H1 (cell line): ENCODE results near the gene CACNB4. TPM values are rescaled to one million over a fixed set of nuclear protein-coding genes. Genes with fewer than 3 reads are reported as not detected.

Source experiments
- CTCF ChIA-PET: fragments of 300-600 bp; sonication (Branson Sonifier 250); formaldehyde crosslinking; loops from one replicate; lab custom pipeline; 2021; ENCODE audit not compliant: partially characterized antibody; lab: Charles Lee
- POLR2A ChIA-PET: fragments of 300-600 bp; sonication (Branson Sonifier 250); formaldehyde crosslinking; loops from one replicate; lab custom pipeline; 2021; ENCODE audit warnings: inconsistent platforms; ENCODE audit not compliant: partially characterized antibody; lab: Charles Lee
- DNase-seq, 2 experiments: peaks; one replicate each; pipeline versions ENCODE4 v3.0.0 to v3.0.0-alpha.2; 2010 to 2022; ENCODE audit warnings: low spot score in 2 of 2, low read depth in 1 of 2, mixed read lengths in 1 of 2
- FAIRE-seq: peaks from 2 replicates; lab custom pipeline; 2011; peaks lifted over from hg19 to GRCh38; lab: Jason Lieb, UNC
- H2AFZ ChIP-seq: 2 replicates; pipeline ENCODE4 v1.8.1; 2012; ENCODE audit warnings: low read length, inconsistent platforms
- H2AK5ac ChIP-seq: 2 replicates; pipeline ENCODE4 v1.6.1; 2013; ENCODE audit warnings: low read depth, low read length
- H2BK120ac ChIP-seq: replicated peaks from 2 replicates; pipeline ENCODE3; 2013; ENCODE audit warnings: low read depth, low read length, inconsistent platforms
- H2BK12ac ChIP-seq: 2 replicates; pipeline ENCODE4 v1.6.1; 2013; ENCODE audit warnings: low read depth, low read length
- H2BK15ac ChIP-seq: 2 replicates; pipeline ENCODE4 v1.6.1; 2013; ENCODE audit warnings: low read length
- H2BK20ac ChIP-seq: 2 replicates; pipeline ENCODE4 v1.6.1; 2013; ENCODE audit warnings: low read length
- H2BK5ac ChIP-seq: 2 replicates; pipeline ENCODE4 v1.6.1; 2013; ENCODE audit warnings: low read depth, low read length
- H3K14ac ChIP-seq: 2 replicates; pipeline ENCODE4 v1.6.1; 2013; ENCODE audit warnings: inconsistent platforms; ENCODE audit not compliant: insufficient read length
- H3K18ac ChIP-seq: 2 replicates; pipeline ENCODE4 v1.6.1; 2013; ENCODE audit warnings: low read length; ENCODE audit errors: extremely low read depth
- H3K23ac ChIP-seq: 2 replicates; pipeline ENCODE4 v1.6.1; 2013; ENCODE audit warnings: inconsistent platforms; ENCODE audit not compliant: insufficient read length
- H3K23me2 ChIP-seq: 2 replicates; pipeline ENCODE4 v1.6.1; 2013; ENCODE audit warnings: low read depth, low read length
- H3K27ac ChIP-seq: 2 replicates; pipeline ENCODE4 v1.6.1; 2011; ENCODE audit warnings: low read depth, low read length, inconsistent platforms
- H3K27me3 ChIP-seq, 4 experiments: replicated peaks in 1 of 4; 1 replicate in 1 of 4; 2 replicates in 3 of 4; pipeline versions ENCODE4 v1.6.1 to v1.8.1; 2011 to 2013; ENCODE audit warnings: low read length in 3 of 4, mild to moderate bottlenecking in 3 of 4, inconsistent platforms in 2 of 4, mixed read lengths in 2 of 4, moderate library complexity in 1 of 4; ENCODE audit not compliant: control insufficient read depth in 3 of 4, insufficient read depth in 3 of 4; ENCODE audit errors: extremely low read depth in 1 of 4
- H3K36me3 ChIP-seq, 4 experiments: 2 replicates each; pipeline versions ENCODE4 v1.6.1 to v1.8.1; 2011 to 2013; ENCODE audit warnings: mild to moderate bottlenecking in 4 of 4, low read length in 3 of 4, moderate library complexity in 2 of 4, control low read depth in 1 of 4, inconsistent platforms in 1 of 4; ENCODE audit not compliant: insufficient read depth in 4 of 4, control insufficient read depth in 2 of 4
- H3K4ac ChIP-seq: replicated peaks from 2 replicates; pipeline ENCODE3; 2013; ENCODE audit warnings: low read length, low read depth, mixed read lengths, inconsistent platforms; ENCODE audit not compliant: insufficient read length
- H3K4me1 ChIP-seq, 4 experiments: replicated peaks in 1 of 4; 1 replicate in 1 of 4; 2 replicates in 3 of 4; pipeline versions ENCODE4 v1.6.1 to v1.8.1; 2011 to 2013; ENCODE audit warnings: low read length in 3 of 4, inconsistent platforms in 2 of 4, mixed read lengths in 1 of 4; ENCODE audit not compliant: insufficient read depth in 4 of 4, control insufficient read depth in 3 of 4
- H3K4me2 ChIP-seq, 2 experiments: 2 replicates each; pipeline versions ENCODE4 v1.6.1 to v1.8.1; 2011 to 2013; ENCODE audit warnings: low read depth in 2 of 2, low read length in 2 of 2, control low read depth in 1 of 2, inconsistent platforms in 1 of 2, mild to moderate bottlenecking in 1 of 2; ENCODE audit not compliant: insufficient read depth in 1 of 2
- H3K4me3 ChIP-seq, 4 experiments: fragments of 200-600, 300-600 bp in 1 of 4; sonication (generic), shearing (Covaris generic), sonication (Bioruptor Twin) in 1 of 4; 2 replicates each; pipeline versions ENCODE4 v1.5.1 to v1.8.1; 2011 to 2016; ENCODE audit warnings: low read length in 4 of 4, low read depth in 3 of 4, control low read depth in 2 of 4, inconsistent platforms in 2 of 4, mild to moderate bottlenecking in 2 of 4, mixed read lengths in 1 of 4, moderate library complexity in 1 of 4; ENCODE audit not compliant: insufficient read depth in 2 of 4; ENCODE audit errors: extremely low read depth in 1 of 4
- H3K56ac ChIP-seq: replicated peaks from 2 replicates; pipeline ENCODE3; 2013; ENCODE audit warnings: low read depth, mild to moderate bottlenecking, mixed read lengths, low read length, inconsistent platforms; ENCODE audit not compliant: insufficient read length
- H3K79me1 ChIP-seq: 2 replicates; pipeline ENCODE4 v1.6.1; 2013; ENCODE audit warnings: low read depth, low read length, control low read depth
- H3K79me2 ChIP-seq, 2 experiments: 2 replicates each; pipeline versions ENCODE4 v1.6.1 to v1.8.1; 2012 to 2013; ENCODE audit warnings: low read length in 2 of 2, mild to moderate bottlenecking in 2 of 2, inconsistent platforms in 1 of 2; ENCODE audit not compliant: insufficient read depth in 2 of 2, control insufficient read depth in 1 of 2
- H3K9ac ChIP-seq, 4 experiments: replicated peaks in 1 of 4; 1 replicate in 1 of 4; 2 replicates in 3 of 4; pipeline versions ENCODE4 v1.6.1 to v1.8.1; 2011 to 2013; ENCODE audit warnings: low read depth in 3 of 4, low read length in 3 of 4, control low read depth in 2 of 4, mild to moderate bottlenecking in 2 of 4, moderate library complexity in 2 of 4, inconsistent platforms in 1 of 4; ENCODE audit errors: extremely low read depth in 1 of 4
- H3K9me3 ChIP-seq, 2 experiments: 2 replicates each; pipeline versions ENCODE4 v1.6.1 to v1.8.1; 2012 to 2013; ENCODE audit warnings: mild to moderate bottlenecking in 2 of 2, moderate library complexity in 2 of 2, control low read depth in 1 of 2, inconsistent platforms in 1 of 2, low read depth in 1 of 2, low read length in 1 of 2, mixed read lengths in 1 of 2; ENCODE audit not compliant: insufficient read depth in 2 of 2
- H4K20me1 ChIP-seq, 2 experiments: replicated peaks in 1 of 2; 2 replicates each; pipeline versions ENCODE3 to v1.8.1; 2011 to 2013; ENCODE audit warnings: inconsistent platforms in 2 of 2, low read length in 2 of 2, mild to moderate bottlenecking in 1 of 2; ENCODE audit not compliant: insufficient read depth in 2 of 2, control insufficient read depth in 1 of 2
- H4K5ac ChIP-seq: 2 replicates; pipeline ENCODE4 v1.6.1; 2013; ENCODE audit warnings: low read length, low read depth, mixed read lengths, inconsistent platforms; ENCODE audit not compliant: insufficient read length
- H4K8ac ChIP-seq: 2 replicates; pipeline ENCODE4 v1.8.0; 2013; ENCODE audit warnings: mild to moderate bottlenecking, moderate library complexity, low read length, inconsistent platforms; ENCODE audit not compliant: insufficient read depth; ENCODE audit errors: extremely low read depth
- H4K91ac ChIP-seq: replicated peaks from 2 replicates; pipeline ENCODE3; 2013; ENCODE audit warnings: low read length, mixed read lengths, inconsistent platforms; ENCODE audit not compliant: insufficient read length
- ATF2 ChIP-seq: IDR thresholded peaks from 2 replicates; pipeline ENCODE4 v1.6.1; 2012; ENCODE audit warnings: low read length, inconsistent platforms
- WGBS, 2 experiments: shearing (Covaris generic) in 1 of 2; methylation state at CpG; one replicate each; pipeline versions ENCODE4 v1.1.6 to v1.1.7; 2013 to 2015; ENCODE audit warnings: low lambda C conversion rate in 2 of 2, mixed read lengths in 2 of 2, inconsistent platforms in 1 of 2, low coverage in 1 of 2, missing lambda C conversion rate in 1 of 2; ENCODE audit not compliant: insufficient replicate concordance in 2 of 2, insufficient coverage in 1 of 2, insufficient read length in 1 of 2; ENCODE audit errors: extremely low coverage in 1 of 2, missing lambda C conversion rate in 1 of 2; 5-methylcytosine and 5-hydroxymethylcytosine counted together
- polyA plus RNA-seq, 7 experiments: library from polyadenylated mRNA; depleted of rRNA in 3 of 7; stranded (reverse) in 5 of 7; unstranded in 2 of 7; fragments of >200 nt in 5 of 7; fragments of 200-250 nt in 2 of 7; gene quantifications; 1 replicate in 5 of 7; 2 replicates in 1 of 7; 4 replicates in 1 of 7; pipeline versions ENCODE4 v1.2.1 to v1.2.3, GENCODE V29; 2011 to 2013; ENCODE audit warnings: missing spikeins in 2 of 7, mixed read lengths in 2 of 7
- total RNA-seq: library from RNA; stranded (reverse); fragmentation: NEBNext Ultra II Directional; extraction: Animal tissue kit (Norgen Biotek cat#: 25700); gene quantifications from 2 replicates; pipeline ENCODE4 v1.2.1, GENCODE V29; 2021

The CACNB4 gene
- total and polyA plus RNA-seq, 2 of the 8 experiments (the other 6 are each of a cell fraction or from before 2014, with no cell fraction given) = 2.0 to 4.0 TPM

GRCh38 chr2:152005607-152006006, 93.2 kb downstream of the CACNB4 start:
- Histone ChIP-seq H3K18ac (no peak overlapping the region), H3K27me3 (no peaks in the 10 kb centered on the region; a peak in 1 of 7 replicates), H4K20me1 (no peaks in the 10 kb centered on the region), H2BK15ac (no peak overlapping the region), H2BK12ac (no peak overlapping the region), H4K5ac (no peak overlapping the region), H3K4me2 (no peak overlapping the region), H4K8ac (no peak overlapping the region), H2BK5ac (no peak overlapping the region), H3K9me3 (no peaks in the 10 kb centered on the region), H3K79me2 (no peaks in the 10 kb centered on the region), H3K36me3 (no peaks in the 10 kb centered on the region), H2AK5ac (no peak overlapping the region), H3K9ac (no peak overlapping the region), H4K91ac (no peak overlapping the region), H3K4me3 (no peak overlapping the region), H3K56ac (no peak overlapping the region), H3K27ac (no peak overlapping the region), H2BK120ac (no peak overlapping the region), H3K23ac (no peak overlapping the region), H2BK20ac (no peak overlapping the region), H3K23me2 (no peaks in the 10 kb centered on the region), H3K4ac (no peak overlapping the region), H3K79me1 (no peaks in the 10 kb centered on the region), H3K4me1 (peaks cover 0 to 11% (median 5%) of the 10 kb centered on the region in 4 experiments; a peak in 5 of 7 replicates), H3K14ac (no peak overlapping the region), H2AFZ (no peak overlapping the region)
- no peak for FAIRE-seq
- CTCF ChIA-PET = interaction anchor here (1.0 to 7.5 kb wide), 5 partner anchors 9 to 20 kb away, joined by 3 to 67 read pairs (median 5); no protein-coding TSS in a partner anchor
- DNase-seq = no peak
- WGBS, 2 experiments = 90% methylated on average over 4 of the region's 4 CpGs; no CpG with 5 or more reads in 1 of the 2 experiments
- POLR2A ChIA-PET = no interaction called here
- no peak for TF ChIP-seq ATF2
